ENCODE measurements around the gene GRXCR1.

- TF ChIP-seq, protein P1, sequence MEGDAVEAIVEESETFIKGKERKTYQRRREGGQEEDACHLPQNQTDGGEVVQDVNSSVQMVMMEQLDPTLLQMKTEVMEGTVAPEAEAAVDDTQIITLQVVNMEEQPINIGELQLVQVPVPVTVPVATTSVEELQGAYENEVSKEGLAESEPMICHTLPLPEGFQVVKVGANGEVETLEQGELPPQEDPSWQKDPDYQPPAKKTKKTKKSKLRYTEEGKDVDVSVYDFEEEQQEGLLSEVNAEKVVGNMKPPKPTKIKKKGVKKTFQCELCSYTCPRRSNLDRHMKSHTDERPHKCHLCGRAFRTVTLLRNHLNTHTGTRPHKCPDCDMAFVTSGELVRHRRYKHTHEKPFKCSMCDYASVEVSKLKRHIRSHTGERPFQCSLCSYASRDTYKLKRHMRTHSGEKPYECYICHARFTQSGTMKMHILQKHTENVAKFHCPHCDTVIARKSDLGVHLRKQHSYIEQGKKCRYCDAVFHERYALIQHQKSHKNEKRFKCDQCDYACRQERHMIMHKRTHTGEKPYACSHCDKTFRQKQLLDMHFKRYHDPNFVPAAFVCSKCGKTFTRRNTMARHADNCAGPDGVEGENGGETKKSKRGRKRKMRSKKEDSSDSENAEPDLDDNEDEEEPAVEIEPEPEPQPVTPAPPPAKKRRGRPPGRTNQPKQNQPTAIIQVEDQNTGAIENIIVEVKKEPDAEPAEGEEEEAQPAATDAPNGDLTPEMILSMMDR (conservative IDR thresholded peaks at IDR 0.05 in 1 of 2, IDR thresholded peaks at IDR 0.05 in 1 of 2; ENCODE audit: extremely low read depth in 1 of 2, insufficient read depth in 1 of 2, low read depth in 1 of 2, low read length in 2 of 2): no peak
- TF ChIP-seq EZH2 (IDR thresholded peaks at IDR 0.05; ENCODE audit: borderline replicate concordance, low read length): no peak
Measured at GRCh38 chr4:43047058-43047457, 154.5 kb downstream of the GRXCR1 start.
